Occipital lobe (tissue), 2 donors: ENCODE results near the gene NRG3. TPM values are rescaled to one million over a fixed set of nuclear protein-coding genes. Genes with fewer than 3 reads are reported as not detected.

Experiments
- DNase-seq: peaks from one replicate; lab custom pipeline; 2025; lab: John Stamatoyannopoulos, UW
- total RNA-seq: library from RNA; depleted of rRNA; stranded (reverse); fragments of >200 nt; gene quantifications from one replicate; pipeline ENCODE4 v1.2.3, GENCODE V29; 2014

NRG3 gene
- total RNA-seq, 1 donor from 2014 or later, result 23.1 TPM

DNA sequence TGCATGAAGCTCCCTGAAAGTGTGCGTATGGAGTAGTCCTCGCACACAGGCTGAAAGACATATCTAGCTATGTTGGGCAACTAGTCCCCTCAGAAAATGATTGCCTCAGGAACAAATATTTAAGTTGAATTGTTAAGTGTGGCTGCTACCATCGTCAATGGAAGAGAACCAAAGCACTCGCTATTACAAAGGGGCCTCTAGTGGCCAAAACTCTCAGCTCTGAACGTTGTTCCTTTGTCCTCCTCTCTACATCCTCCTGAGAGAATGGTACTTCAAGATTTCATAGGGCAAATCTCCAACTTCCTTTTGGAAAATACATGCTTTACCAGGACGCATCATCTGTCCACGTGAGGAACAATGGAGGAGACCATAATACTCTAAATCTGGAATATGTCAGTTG, 209.9 kb downstream of the NRG3 start:
- DNase-seq, result no peak

DNA sequence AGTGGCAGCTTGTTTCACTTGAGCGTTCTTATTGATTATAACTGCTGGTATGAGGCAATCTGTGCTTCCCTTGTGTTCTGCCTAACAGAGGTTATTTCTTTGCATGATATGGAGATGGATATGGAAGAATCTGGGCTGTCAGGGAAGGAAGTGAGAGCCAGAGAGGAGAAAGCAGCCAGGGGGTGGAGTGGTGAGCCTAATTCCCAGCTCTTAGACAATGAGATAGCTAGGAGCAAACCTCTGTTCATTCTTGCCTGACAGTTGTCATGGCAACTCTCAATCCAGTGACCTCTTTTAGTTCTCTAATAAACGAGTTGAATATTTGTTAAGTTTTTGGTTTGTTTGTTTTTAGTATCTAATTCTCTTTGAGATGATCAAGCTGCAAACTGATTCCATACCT, 214.3 kb downstream of the NRG3 start:
- no peak for DNase-seq

DNA sequence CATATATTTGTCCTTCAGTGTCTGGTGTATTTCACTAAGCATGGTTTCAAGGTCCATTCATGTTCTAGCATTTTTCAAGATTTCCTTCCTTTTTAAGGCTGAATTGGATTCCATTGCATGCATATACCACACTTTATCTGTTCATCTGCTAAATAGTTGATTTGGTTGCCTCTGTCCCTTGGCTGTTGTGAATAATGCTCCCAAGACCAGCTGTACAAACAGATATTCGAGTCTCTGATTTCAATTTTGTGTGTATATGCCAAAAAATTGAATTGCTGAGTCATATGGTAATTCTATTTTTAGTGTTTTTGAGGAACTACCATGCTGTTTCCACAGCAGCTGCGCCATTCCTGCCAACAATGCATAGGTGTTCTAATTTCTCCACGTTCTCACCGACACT, 216.4 kb downstream of the NRG3 start:
- no peak for DNase-seq

GRCh38 chr10:82092111-82092510, 217.1 kb downstream of the NRG3 start:
- DNase-seq, result no peak

DNA sequence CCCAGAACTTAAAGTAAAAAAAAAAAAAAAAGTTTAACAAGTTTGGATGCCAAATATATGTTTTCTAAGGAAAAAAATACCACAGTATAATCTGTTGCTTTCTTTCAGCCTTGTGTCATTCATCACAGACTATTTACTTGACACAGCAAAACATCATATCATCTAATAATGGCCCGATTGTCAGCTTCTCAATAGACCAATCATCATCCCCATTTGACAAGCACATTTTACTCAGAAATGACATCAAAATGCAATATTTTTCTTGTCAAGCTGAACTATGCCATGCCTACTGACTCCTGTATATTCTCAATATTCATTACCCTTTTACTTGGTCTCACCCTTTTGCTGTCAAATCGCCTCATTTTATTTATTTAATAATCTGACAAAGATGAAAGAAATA, 249.7 kb downstream of the NRG3 start:
- DNase-seq, result no peak

- DNase-seq, result no peak
Measured at GRCh38 chr10:82128527-82128926, 253.5 kb downstream of the NRG3 start.

DNA sequence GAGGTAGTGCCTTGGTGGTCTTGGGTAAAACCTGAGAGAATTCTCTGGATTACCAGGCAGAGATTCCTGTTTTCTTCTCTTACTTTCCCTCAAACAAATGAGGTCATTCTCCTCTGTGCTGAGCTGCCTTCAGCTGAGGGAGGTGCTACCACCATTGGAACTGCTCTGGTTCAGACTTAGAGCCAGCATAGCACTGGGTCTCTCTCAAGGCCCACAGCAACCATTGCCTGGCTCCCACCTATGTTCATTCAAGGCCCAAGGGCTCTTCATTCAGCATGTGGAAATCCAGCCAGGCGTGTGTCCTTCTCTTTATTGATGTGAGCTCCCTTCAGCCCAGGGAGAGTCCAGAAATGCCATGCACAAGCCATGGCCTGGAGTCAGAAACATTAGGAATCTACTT, 261.1 kb downstream of the NRG3 start:
- DNase-seq, result no peak

DNA sequence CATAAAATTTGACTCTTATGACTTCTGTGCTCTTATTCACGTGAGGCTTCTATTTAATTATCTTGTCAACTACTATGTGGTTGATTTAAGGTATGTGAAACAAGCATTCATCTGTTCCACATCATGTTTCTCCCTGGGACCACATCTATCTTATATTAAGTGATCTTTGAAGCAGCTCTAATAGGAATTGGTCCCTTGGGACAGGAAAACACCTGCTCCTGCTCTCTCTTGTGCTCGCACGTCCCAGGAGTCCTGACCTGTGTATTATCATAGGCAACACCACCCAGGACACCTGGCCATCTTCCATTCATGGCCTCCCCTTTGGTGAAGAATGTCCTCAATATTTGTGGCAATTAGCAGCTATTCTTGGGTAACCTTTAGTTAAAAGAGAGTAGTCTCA, 269.2 kb downstream of the NRG3 start:
- no peak for DNase-seq

- no peak for DNase-seq
Measured at GRCh38 chr10:82148764-82149163, 273.8 kb downstream of the NRG3 start.

- DNase-seq, result no peak
Measured at GRCh38 chr10:82149674-82150073, 274.7 kb downstream of the NRG3 start.

- DNase-seq, result no peak
Measured at GRCh38 chr10:82150123-82150900, 275.3 kb downstream of the NRG3 start.

GRCh38 chr10:82160307-82160706, 285.3 kb downstream of the NRG3 start:
- DNase-seq, result no peak

- no peak for DNase-seq
Measured at GRCh38 chr10:82161264-82161663, 286.3 kb downstream of the NRG3 start.

GRCh38 chr10:82162549-82163195, 287.7 kb downstream of the NRG3 start:
- no peak for DNase-seq

DNA sequence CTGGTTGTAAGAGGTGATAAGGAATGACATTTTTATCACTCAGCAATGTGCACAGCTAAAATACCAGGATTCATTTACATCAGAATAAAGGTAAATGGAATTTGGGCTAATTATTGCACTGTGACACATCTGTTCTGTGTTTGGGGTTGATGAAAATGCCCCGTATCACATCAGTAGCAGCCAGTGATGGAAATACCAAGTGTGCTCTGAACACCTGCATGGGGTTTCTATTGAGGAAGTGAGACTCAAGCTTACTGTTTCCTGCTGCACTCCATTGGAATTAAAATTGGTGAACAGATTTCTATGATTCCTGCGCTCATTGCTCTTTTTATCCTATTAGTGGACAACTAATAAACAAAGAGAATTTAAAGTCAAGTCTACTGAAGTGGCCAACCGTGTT, 296.9 kb downstream of the NRG3 start:
- no peak for DNase-seq

GRCh38 chr10:82176587-82176986, 301.6 kb downstream of the NRG3 start:
- DNase-seq, result no peak

GRCh38 chr10:82190432-82191260, 315.7 kb downstream of the NRG3 start:
- no peak for DNase-seq

- DNase-seq, result no peak
Measured at GRCh38 chr10:82191653-82192052, 316.7 kb downstream of the NRG3 start.

DNA sequence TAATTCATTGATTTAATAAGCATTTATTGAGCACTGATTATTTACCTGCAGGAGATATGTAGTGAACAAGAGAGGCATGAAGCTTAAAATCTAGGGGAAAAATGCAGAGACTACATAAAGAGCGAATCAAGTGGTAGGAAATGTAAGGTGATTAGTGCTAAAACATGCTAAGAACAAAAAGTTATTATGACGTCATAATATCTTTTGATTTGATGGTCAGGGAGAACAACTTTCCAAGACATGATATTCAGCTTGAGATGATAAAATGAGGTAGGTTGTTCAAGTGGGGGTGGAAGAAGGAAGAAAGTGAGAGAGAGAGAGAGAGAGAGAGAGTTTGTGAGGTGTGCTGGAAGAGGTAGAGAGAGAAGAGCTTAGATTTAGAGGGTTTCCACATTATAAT, 317.7 kb downstream of the NRG3 start:
- DNase-seq, result no peak

DNA sequence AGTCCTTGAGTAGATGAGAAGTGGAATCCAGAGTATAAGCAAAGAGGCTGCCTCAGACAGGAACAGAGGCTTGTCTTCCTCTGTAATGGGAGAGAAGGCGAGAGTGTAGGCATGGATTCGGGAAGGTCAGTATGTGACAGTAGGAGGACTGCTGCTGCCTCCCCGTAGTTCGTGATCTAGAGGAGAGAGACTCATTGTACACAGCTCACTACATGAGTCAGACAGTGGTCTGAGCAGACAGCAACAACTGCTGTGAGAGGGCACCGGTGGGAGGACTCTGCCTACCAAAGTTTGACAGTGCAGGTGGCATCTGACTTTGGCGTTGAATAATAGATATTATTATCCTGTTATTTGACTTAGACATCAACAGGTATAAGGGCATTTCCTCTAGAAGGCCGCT, 319.4 kb downstream of the NRG3 start:
- no peak for DNase-seq

DNA sequence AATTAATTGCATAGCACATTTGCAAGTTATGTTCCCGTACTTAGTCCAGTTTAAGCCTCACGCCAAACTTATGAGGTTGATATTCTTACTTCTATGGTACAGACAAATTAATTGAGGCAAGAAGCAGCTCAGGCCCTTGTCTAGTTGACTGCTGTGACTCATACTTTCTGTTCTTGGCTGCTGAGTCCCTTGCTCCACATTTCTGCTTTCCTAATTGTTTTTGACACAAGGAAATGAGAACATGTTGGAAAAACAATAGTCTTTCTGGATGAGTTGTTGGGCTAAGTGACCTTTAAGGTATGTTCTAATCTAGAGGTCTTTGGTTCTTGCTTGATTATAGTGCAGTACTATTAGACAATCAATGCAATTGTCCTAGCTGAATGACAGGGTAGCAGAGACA, 331.8 kb downstream of the NRG3 start:
- no peak for DNase-seq

GRCh38 chr10:82208726-82209125, 333.7 kb downstream of the NRG3 start:
- DNase-seq, result no peak
